Measurements from ENCODE around the gene OGG1. TPM values are rescaled to one million over a fixed set of nuclear protein-coding genes. Genes with fewer than 3 reads are reported as not detected.
A peak's percentile ranks its signal among the peaks of the same experiment; 100 is the strongest.

The OGG1 gene
- total and polyA plus RNA-seq, 9 of the 15 experiments (the other 6 are each of a cell fraction or from before 2014, with no cell fraction given) = 6.6 to 33.0 (median 24.4) TPM

DNA sequence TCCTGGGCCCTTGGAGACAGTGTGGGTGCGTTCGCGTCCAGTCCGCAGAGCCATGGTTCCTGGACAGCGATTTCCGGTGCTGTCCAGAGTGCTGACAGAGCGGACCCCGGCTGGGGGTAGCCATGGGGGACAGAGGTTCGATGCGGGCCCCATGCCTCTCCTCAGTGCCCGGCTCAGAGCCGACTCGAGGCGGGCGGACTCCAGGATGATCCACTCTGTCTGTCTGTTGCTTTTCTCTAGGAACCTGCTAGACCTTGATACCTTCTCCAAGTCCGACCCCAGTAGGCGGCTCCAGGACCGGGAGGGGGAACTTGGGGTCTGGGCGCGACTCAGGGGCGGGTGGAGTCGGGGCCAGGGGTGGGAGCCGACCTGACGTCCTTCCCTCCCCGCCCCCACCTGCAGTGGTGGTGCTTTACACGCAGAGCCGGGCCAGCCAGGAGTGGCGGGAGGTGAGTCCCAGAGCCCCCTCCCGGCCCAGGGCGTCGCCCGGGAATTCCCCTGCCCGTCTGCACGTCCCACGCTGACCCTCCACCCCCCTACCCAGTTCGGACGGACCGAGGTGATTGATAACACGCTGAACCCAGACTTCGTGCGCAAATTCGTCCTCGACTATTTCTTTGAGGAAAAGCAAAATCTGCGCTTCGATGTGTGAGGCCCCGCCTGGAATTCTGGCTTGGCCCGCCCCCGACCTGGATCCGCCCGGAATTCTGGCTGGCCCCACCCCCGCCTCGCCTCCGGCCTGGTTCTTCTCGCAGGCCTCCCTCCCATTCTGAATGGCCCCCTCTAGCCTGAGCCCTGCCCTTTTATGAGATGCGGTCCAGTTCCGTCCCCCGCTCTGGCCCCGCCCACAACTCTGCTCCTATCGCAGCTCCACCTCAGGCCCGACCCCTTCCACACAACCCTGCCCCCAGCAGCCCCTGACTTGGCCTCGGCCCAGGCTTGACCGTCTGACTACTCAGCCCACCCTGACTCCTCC lies 45.1 kb upstream of the OGG1 start (continued):
- no peak for TF ChIP-seq TAF1 (IDR thresholded peaks at IDR 0.05; ENCODE audit: control insufficient read depth, extremely low read depth, insufficient read depth, low read length, severe bottlenecking)
- TF ChIP-seq HNRNPUL1 (IDR thresholded peaks at IDR 0.05; ENCODE audit: low read length) = no peak
- peak; percentile 67; the same call in 1 of the 2 replicates for TF ChIP-seq ZNF197 (CRISPR knock-in tag; IDR thresholded peaks at IDR 0.05; ENCODE audit: low read depth)
- no peak for TF ChIP-seq PHF8 (IDR thresholded peaks at IDR 0.05; ENCODE audit: borderline replicate concordance, low read length)
- 0 out of 2 replicates have a peak, but pooled peaks have one; percentile 56 for TF ChIP-seq ZNF584 (CRISPR knock-in tag; IDR thresholded peaks at IDR 0.05; ENCODE audit: low read depth)
- TF ChIP-seq NFATC3 (IDR thresholded peaks at IDR 0.05) = no peak
- TF ChIP-seq MIER1 (IDR thresholded peaks at IDR 0.05; ENCODE audit: low read depth) = peak; percentile 95
- TF ChIP-seq ARNT (IDR thresholded peaks at IDR 0.05) = no peak
- no peak for TF ChIP-seq GABPB2 (CRISPR knock-in tag; conservative IDR thresholded peaks at IDR 0.05)
- peak; percentile 66 for TF ChIP-seq SAP30 (IDR thresholded peaks at IDR 0.05; ENCODE audit: borderline replicate concordance, insufficient read depth, low read depth, low read length, poor library complexity, severe bottlenecking)
- TF ChIP-seq, protein P1, sequence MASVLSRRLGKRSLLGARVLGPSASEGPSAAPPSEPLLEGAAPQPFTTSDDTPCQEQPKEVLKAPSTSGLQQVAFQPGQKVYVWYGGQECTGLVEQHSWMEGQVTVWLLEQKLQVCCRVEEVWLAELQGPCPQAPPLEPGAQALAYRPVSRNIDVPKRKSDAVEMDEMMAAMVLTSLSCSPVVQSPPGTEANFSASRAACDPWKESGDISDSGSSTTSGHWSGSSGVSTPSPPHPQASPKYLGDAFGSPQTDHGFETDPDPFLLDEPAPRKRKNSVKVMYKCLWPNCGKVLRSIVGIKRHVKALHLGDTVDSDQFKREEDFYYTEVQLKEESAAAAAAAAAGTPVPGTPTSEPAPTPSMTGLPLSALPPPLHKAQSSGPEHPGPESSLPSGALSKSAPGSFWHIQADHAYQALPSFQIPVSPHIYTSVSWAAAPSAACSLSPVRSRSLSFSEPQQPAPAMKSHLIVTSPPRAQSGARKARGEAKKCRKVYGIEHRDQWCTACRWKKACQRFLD (CRISPR knock-in tag; IDR thresholded peaks at IDR 0.05) = peak; percentile 51; the same call in 1 of the 2 replicates
- no peak for TF ChIP-seq NFRKB (IDR thresholded peaks at IDR 0.05; ENCODE audit: low read depth)
- no peak for TF ChIP-seq ETV6 (IDR thresholded peaks at IDR 0.05; ENCODE audit: borderline replicate concordance in 1 of 2, low read depth in 2 of 2, low read length in 1 of 2)
- peak; percentile 66; the same call in 1 of the 2 replicates for TF ChIP-seq ETV6 (CRISPR knock-in tag; IDR thresholded peaks at IDR 0.05; ENCODE audit: borderline replicate concordance)
- no peak for TF ChIP-seq ZNF407 (IDR thresholded peaks at IDR 0.05; ENCODE audit: low read depth)
